GM23338 (cell line): Measurements from ENCODE around the gene NTMT1. TPM values are rescaled to one million over a fixed set of nuclear protein-coding genes. Genes with fewer than 3 reads are reported as not detected.

Experiments
- ATAC-seq: fragments of 200-7000 bp; cut with Tn5 transposase; 3 replicates; pipeline ENCODE4 v1.9.1; 2020
- DNase-seq: peaks from one replicate; pipeline ENCODE4 v3.0.0-alpha.2; 2015; ENCODE audit warnings: low spot score
- H2AFZ ChIP-seq: fragments of 200-600 bp; sonication (generic); 2 replicates; pipeline ENCODE4 v1.8.0; 2016; ENCODE audit warnings: antibody characterized with exemption, mild to moderate bottlenecking, moderate library complexity
- H3F3A ChIP-seq: fragments of 200-600 bp; sonication (generic); replicated peaks from 2 replicates; pipeline ENCODE4 v1.8.0; 2017; ENCODE audit warnings: antibody characterized with exemption, mixed run types, low read depth
- H3K27ac ChIP-seq: fragments of 200-600 bp; sonication (generic); 2 replicates; pipeline ENCODE4 v1.6.1; 2016; ENCODE audit warnings: low read depth
- H3K27me3 ChIP-seq: fragments of 200-600 bp; sonication (generic); 2 replicates; pipeline ENCODE4 v1.8.0; 2016; ENCODE audit warnings: mild to moderate bottlenecking, mixed run types, moderate library complexity; ENCODE audit not compliant: insufficient read depth
- H3K36me3 ChIP-seq: fragments of 200-600 bp; sonication (generic); 2 replicates; pipeline ENCODE4 v1.8.0; 2016; ENCODE audit warnings: mild to moderate bottlenecking; ENCODE audit not compliant: insufficient read depth
- H3K4me1 ChIP-seq: fragments of 200-600 bp; sonication (generic); 2 replicates; pipeline ENCODE4 v1.8.0; 2016; ENCODE audit warnings: mild to moderate bottlenecking, moderate library complexity; ENCODE audit not compliant: insufficient read depth
- H3K4me2 ChIP-seq: fragments of 200-600 bp; sonication (generic); 2 replicates; pipeline ENCODE4 v1.7.1; 2017; ENCODE audit warnings: mixed run types
- H3K4me3 ChIP-seq: fragments of 200-600 bp; sonication (generic); 2 replicates; pipeline ENCODE4 v1.6.1; 2016; ENCODE audit warnings: mixed run types
- H3K79me2 ChIP-seq: fragments of 200-600 bp; sonication (generic); replicated peaks from 2 replicates; pipeline ENCODE4 v1.8.0; 2017; ENCODE audit warnings: mild to moderate bottlenecking; ENCODE audit not compliant: insufficient read depth
- H3K9me2 ChIP-seq: fragments of 200-600 bp; sonication (generic); 2 replicates; pipeline ENCODE4 v1.8.0; 2017; ENCODE audit not compliant: insufficient read depth
- H4K20me1 ChIP-seq: fragments of 200-600 bp; sonication (generic); replicated peaks from 2 replicates; pipeline ENCODE4 v1.8.0; 2017; ENCODE audit warnings: mild to moderate bottlenecking; ENCODE audit not compliant: insufficient read depth
- H3K27ac Mint-ChIP-seq: 2 replicates; pipeline ENCODE4 v1.8.0; 2020; ENCODE audit warnings: inconsistent platforms, mild to moderate bottlenecking, moderate library complexity, mixed read lengths
- H3K27me3 Mint-ChIP-seq: 3 replicates; pipeline ENCODE4 v1.8.0; 2022; ENCODE audit warnings: low read depth, mild to moderate bottlenecking, moderate library complexity, mixed read lengths, inconsistent platforms; ENCODE audit not compliant: insufficient read depth, poor library complexity
- H3K36me3 Mint-ChIP-seq: 3 replicates; pipeline ENCODE4 v1.8.0; 2021; ENCODE audit warnings: low read depth, mild to moderate bottlenecking, inconsistent platforms, moderate library complexity, mixed read lengths
- H3K4me1 Mint-ChIP-seq: 3 replicates; pipeline ENCODE4 v1.8.0; 2020; ENCODE audit warnings: mild to moderate bottlenecking, inconsistent platforms, mixed read lengths
- H3K4me3 Mint-ChIP-seq: 3 replicates; pipeline ENCODE4 v1.8.0; 2021; ENCODE audit warnings: moderate library complexity, mild to moderate bottlenecking, inconsistent platforms, mixed read lengths
- H3K9me3 Mint-ChIP-seq: 3 replicates; pipeline ENCODE4 v1.8.0; 2020; ENCODE audit warnings: moderate library complexity, mild to moderate bottlenecking, inconsistent platforms, mixed read lengths
- CREB1 ChIP-seq: fragments of 250-450 bp; sonication (Bioruptor Pico); IDR thresholded peaks from 2 replicates; pipeline ENCODE4 v1.5.0; 2020; ENCODE audit warnings: low read depth, mild to moderate bottlenecking, moderate library complexity
- CTCF ChIP-seq, 2 experiments: fragments of 200-600 bp in 1 of 2; sonication (generic) in 1 of 2; conservative IDR thresholded peaks; 2 replicates each; pipeline versions ENCODE4 v1.5.1 to v1.6.1; 2016 to 2017; ENCODE audit warnings: antibody characterized with exemption in 2 of 2, low read depth in 2 of 2, mild to moderate bottlenecking in 2 of 2, moderate library complexity in 1 of 2
- ETS1 ChIP-seq: IDR thresholded peaks from 2 replicates; pipeline ENCODE4 v1.6.1; 2016; ENCODE audit warnings: antibody characterized with exemption
- EZH2 ChIP-seq: fragments of 200-600 bp; sonication (generic); IDR thresholded peaks from one replicate; pipeline ENCODE4 v1.8.0; 2017; ENCODE audit warnings: antibody characterized with exemption, mild to moderate bottlenecking, low read depth; ENCODE audit not compliant: unreplicated experiment
- EZH2phosphoT487 ChIP-seq: fragments of 200-600 bp; sonication (generic); IDR thresholded peaks from one replicate; pipeline ENCODE4 v1.8.1; 2018; ENCODE audit warnings: antibody characterized with exemption; ENCODE audit not compliant: unreplicated experiment
- JUNB ChIP-seq: IDR thresholded peaks from one replicate; pipeline ENCODE4 v1.6.1; 2016; ENCODE audit warnings: antibody characterized with exemption; ENCODE audit not compliant: unreplicated experiment
- STAT1 ChIP-seq: IDR thresholded peaks from one replicate; pipeline ENCODE4 v1.6.1; 2016; ENCODE audit warnings: antibody characterized with exemption; ENCODE audit not compliant: unreplicated experiment
- ZNF331 ChIP-seq: fragments of 250-450 bp; sonication (Bioruptor Pico); IDR thresholded peaks from 2 replicates; pipeline ENCODE4 v1.5.0; 2020; ENCODE audit warnings: low read depth, mild to moderate bottlenecking, moderate library complexity
- polyA plus RNA-seq: library from polyadenylated mRNA; unstranded; fragments of >200 nt; fragmentation: Nextera tagmentation; extraction: Ambion mirVana; gene quantifications from 2 replicates; pipeline ENCODE4 v1.2.1, GENCODE V29; 2016
- total RNA-seq: library from RNA; depleted of rRNA; stranded (reverse); fragments of >200 nt; shearing (Covaris generic); gene quantifications from 2 replicates; pipeline ENCODE4 v1.2.3, GENCODE V29; 2014

Gene NTMT1
- total and polyA plus RNA-seq, 2 experiments from 2014 or later: 59.4 to 108 TPM

GRCh38 chr9:129673602-129674001, 47.6 kb downstream of the NTMT1 start:
- no peaks in the 10 kb centered on the region for H3F3A ChIP-seq
- TF ChIP-seq ETS1 (no peak), CREB1 (CRISPR knock-in tag) (no peak), CTCF (conservative IDR thresholded peaks at IDR 0.05; ENCODE audit: low read depth in 2 of 2) (no peak), JUNB (no peak), EZH2phosphoT487 (no peak)
- DNase-seq (no peak), ATAC-seq (no peak)
- peaks cover 9% of the 10 kb centered on the region; the same call in 1 of the 2 replicates for H3K4me1 ChIP-seq
- Mint-ChIP-seq H3K9me3 (no peaks in the 10 kb centered on the region), H3K4me1 (peaks cover 22% of the 10 kb centered on the region), H3K27me3 (peaks cover 15% of the 10 kb centered on the region), H3K4me3 (no peak overlapping the region), H3K27ac (no peak overlapping the region), H3K36me3 (no peaks in the 10 kb centered on the region)
- H2AFZ ChIP-seq: no peak overlapping the region
- H3K79me2 ChIP-seq: no peaks in the 10 kb centered on the region
- H3K27ac ChIP-seq: no peak overlapping the region
- no peaks in the 10 kb centered on the region for H3K9me2 ChIP-seq
- no peaks in the 10 kb centered on the region for H3K27me3 ChIP-seq
- no peak overlapping the region for H3K4me3 ChIP-seq
- no peak overlapping the region for H3K4me2 ChIP-seq
- no peaks in the 10 kb centered on the region for H3K36me3 ChIP-seq
- H4K20me1 ChIP-seq: no peaks in the 10 kb centered on the region

- H3K36me3 Mint-ChIP-seq: no peaks in the 10 kb centered on the region
- H3K4me3 Mint-ChIP-seq: no peak overlapping the region
Observed at GRCh38 chr9:129674229-129674628, 48.3 kb downstream of the NTMT1 start.

GRCh38 chr9:129675620-129676019, 49.7 kb downstream of the NTMT1 start:
- H3K36me3 Mint-ChIP-seq: no peaks in the 10 kb centered on the region
- H2AFZ ChIP-seq: no peak overlapping the region

More at GRCh38 chr9:129674229-129674628, 48.3 kb downstream of the NTMT1 start:
- Mint-ChIP-seq H3K9me3 (no peaks in the 10 kb centered on the region), H3K4me1 (peaks cover 20% of the 10 kb centered on the region), H3K27me3 (peaks cover 15% of the 10 kb centered on the region), H3K27ac (no peak overlapping the region)
- H3K27ac ChIP-seq: no peak overlapping the region
- H3F3A ChIP-seq: no peaks in the 10 kb centered on the region
- H4K20me1 ChIP-seq: no peaks in the 10 kb centered on the region
- H3K79me2 ChIP-seq: no peaks in the 10 kb centered on the region
- H3K27me3 ChIP-seq: no peaks in the 10 kb centered on the region
- H3K4me2 ChIP-seq: no peak overlapping the region
- peaks cover 9% of the 10 kb centered on the region; the same call in 1 of the 2 replicates for H3K4me1 ChIP-seq
- no peaks in the 10 kb centered on the region for H3K36me3 ChIP-seq
- H3K4me3 ChIP-seq: no peak overlapping the region
- DNase-seq (no peak), ATAC-seq (no peak)
- H2AFZ ChIP-seq: no peak overlapping the region
- no peaks in the 10 kb centered on the region for H3K9me2 ChIP-seq
- no peak for TF ChIP-seq ZNF331 (CRISPR knock-in tag)
- no peak for TF ChIP-seq JUNB
- no peak for TF ChIP-seq CREB1 (CRISPR knock-in tag)
- TF ChIP-seq STAT1: no peak
- TF ChIP-seq EZH2: no peak

More at GRCh38 chr9:129675620-129676019, 49.7 kb downstream of the NTMT1 start:
- no peaks in the 10 kb centered on the region for H3F3A ChIP-seq
- H3K79me2 ChIP-seq: no peaks in the 10 kb centered on the region
- no peak overlapping the region for H3K4me3 ChIP-seq
- H3K9me3 Mint-ChIP-seq: no peaks in the 10 kb centered on the region
- DNase-seq: no peak
- H3K27ac ChIP-seq: no peak overlapping the region
- H3K4me1 Mint-ChIP-seq: peaks cover 11% of the 10 kb centered on the region
- TF ChIP-seq STAT1: no peak
- ATAC-seq: no peak
- H3K27me3 Mint-ChIP-seq: peaks cover 13% of the 10 kb centered on the region
- no peaks in the 10 kb centered on the region for H4K20me1 ChIP-seq
- H3K27me3 ChIP-seq: no peaks in the 10 kb centered on the region
- H3K9me2 ChIP-seq: no peaks in the 10 kb centered on the region
- no peaks in the 10 kb centered on the region for H3K36me3 ChIP-seq
- H3K27ac Mint-ChIP-seq: no peak overlapping the region
- no peaks in the 10 kb centered on the region; the same call in 1 of the 2 replicates for H3K4me1 ChIP-seq
- no peak overlapping the region for H3K4me2 ChIP-seq
- H3K4me3 Mint-ChIP-seq: no peak overlapping the region
